Activated CD8-positive, alpha-beta memory T cell treated with anti-CD3 and anti-CD28 coated beads, Interleukin-2, amount 10 ng/mL, durations not matched to agents 7 days and 5 days (primary cell): Measurements from ENCODE around the gene CDX1. TPM values are rescaled to one million over a fixed set of nuclear protein-coding genes. Genes with fewer than 3 reads are reported as not detected.
A peak's percentile ranks its signal among the peaks of the same experiment; 100 is the strongest.

Source experiments
- ATAC-seq: fragments of 150-1000 bp; cut with Tn5 transposase; one replicate; pipeline ENCODE4 v1.10.0; 2021; ENCODE audit warnings: moderate library complexity
- CTCF ChIA-PET: fragments of 350-600 bp; sonication (Branson Sonifier 250); formaldehyde crosslinking; loops from one replicate; lab custom pipeline; 2021; ENCODE audit warnings: antibody characterized with exemption; lab: Charles Lee
- DNase-seq: peaks from one replicate; pipeline ENCODE4 v3.0.0-alpha.2; 2020
- H3K27ac Mint-ChIP-seq: one replicate; pipeline ENCODE4 v1.8.0; 2021; ENCODE audit warnings: mild to moderate bottlenecking, mixed read lengths
- H3K27me3 Mint-ChIP-seq: one replicate; pipeline ENCODE4 v1.8.0; 2021; ENCODE audit warnings: mixed read lengths
- H3K36me3 Mint-ChIP-seq: one replicate; pipeline ENCODE4 v1.8.0; 2021; ENCODE audit warnings: mild to moderate bottlenecking, mixed read lengths
- H3K4me1 Mint-ChIP-seq: one replicate; pipeline ENCODE4 v1.8.0; 2021; ENCODE audit warnings: mixed read lengths
- H3K4me3 Mint-ChIP-seq: one replicate; pipeline ENCODE4 v1.8.0; 2021; ENCODE audit warnings: mild to moderate bottlenecking, moderate library complexity, mixed read lengths
- H3K9me3 Mint-ChIP-seq: one replicate; pipeline ENCODE4 v1.8.0; 2022; ENCODE audit warnings: low read depth, mixed read lengths
- total RNA-seq, 2 experiments: library from RNA; stranded (reverse); gene quantifications; one replicate each; pipeline ENCODE4 v1.2.3, GENCODE V29; 2021

The CDX1 gene
- total RNA-seq, 2 experiments from 2014 or later = not detected

GRCh38 chr5:150203832-150204589 lies 37.4 kb downstream of the CDX1 start:
- CTCF ChIA-PET = interaction anchor here (1.0 kb wide), 2 partner anchors 15 to 31 kb away, joined by 3 read pairs; no protein-coding TSS in a partner anchor
- Mint-ChIP-seq H3K9me3 (no peaks in the 10 kb centered on the region), H3K4me1 (peaks cover 22% of the 10 kb centered on the region), H3K27me3 (peaks cover 35% of the 10 kb centered on the region), H3K36me3 (no peaks in the 10 kb centered on the region), H3K4me3 (no peak overlapping the region), H3K27ac (no peak overlapping the region)
- no peak for DNase-seq
- no peak for ATAC-seq

GRCh38 chr5:150204590-150204960 lies 38.0 kb downstream of the CDX1 start:
- Mint-ChIP-seq H3K9me3 (no peaks in the 10 kb centered on the region), H3K36me3 (no peaks in the 10 kb centered on the region), H3K27ac (no peak overlapping the region), H3K4me3 (no peak overlapping the region), H3K4me1 (peaks cover 27% of the 10 kb centered on the region), H3K27me3 (peaks cover 30% of the 10 kb centered on the region)
- DNase-seq (no peak), ATAC-seq (no peak)
- CTCF ChIA-PET = interaction anchor here (0.9 to 1.0 kb wide), 3 partner anchors 14 to 55 kb away, joined by 3 read pairs; no protein-coding TSS in a partner anchor

GRCh38 chr5:150206098-150206778 lies 39.7 kb downstream of the CDX1 start:
- H3K4me1 Mint-ChIP-seq = peaks cover 35% of the 10 kb centered on the region
- CTCF ChIA-PET = interaction anchor here (0.6 to 2.6 kb wide), 13 partner anchors 9 to 353 kb away, joined by 3 to 7 read pairs (median 3); no protein-coding TSS in a partner anchor
- no peaks in the 10 kb centered on the region for H3K36me3 Mint-ChIP-seq
- H3K27ac Mint-ChIP-seq = no peak overlapping the region
- ATAC-seq = peak; percentile 45
- peak; percentile 67 for DNase-seq
- H3K4me3 Mint-ChIP-seq = no peak overlapping the region
- H3K9me3 Mint-ChIP-seq = no peaks in the 10 kb centered on the region
- peaks cover 19% of the 10 kb centered on the region for H3K27me3 Mint-ChIP-seq

DNA sequence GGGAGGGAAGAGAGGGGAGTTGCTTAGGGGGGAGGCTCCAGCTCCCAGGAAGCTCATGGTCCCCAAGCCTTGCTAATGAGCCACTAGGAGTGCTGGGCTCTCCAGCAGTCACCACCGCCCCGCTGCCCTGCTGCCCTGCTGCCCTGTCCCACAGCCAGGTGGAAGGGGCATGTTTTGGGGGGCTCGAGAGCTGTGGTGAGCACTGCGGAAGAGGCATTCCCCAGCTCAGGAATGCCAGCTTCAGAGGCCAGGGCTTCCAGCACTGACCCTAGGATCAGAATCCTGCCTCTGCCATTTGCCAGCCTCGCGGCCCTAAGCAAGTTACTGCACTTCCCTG lies 40.2 kb downstream of the CDX1 start:
- H3K4me1 Mint-ChIP-seq = peaks cover 35% of the 10 kb centered on the region
- H3K27me3 Mint-ChIP-seq = peaks cover 19% of the 10 kb centered on the region
- CTCF ChIA-PET = interaction anchor here (0.6 to 2.6 kb wide), 8 partner anchors 8 to 354 kb away, joined by 3 to 7 read pairs (median 4); no protein-coding TSS in a partner anchor
- H3K27ac Mint-ChIP-seq = no peak overlapping the region
- no peak overlapping the region for H3K4me3 Mint-ChIP-seq
- DNase-seq (no peak), ATAC-seq (no peak)
- no peaks in the 10 kb centered on the region for H3K9me3 Mint-ChIP-seq
- no peaks in the 10 kb centered on the region for H3K36me3 Mint-ChIP-seq

DNA sequence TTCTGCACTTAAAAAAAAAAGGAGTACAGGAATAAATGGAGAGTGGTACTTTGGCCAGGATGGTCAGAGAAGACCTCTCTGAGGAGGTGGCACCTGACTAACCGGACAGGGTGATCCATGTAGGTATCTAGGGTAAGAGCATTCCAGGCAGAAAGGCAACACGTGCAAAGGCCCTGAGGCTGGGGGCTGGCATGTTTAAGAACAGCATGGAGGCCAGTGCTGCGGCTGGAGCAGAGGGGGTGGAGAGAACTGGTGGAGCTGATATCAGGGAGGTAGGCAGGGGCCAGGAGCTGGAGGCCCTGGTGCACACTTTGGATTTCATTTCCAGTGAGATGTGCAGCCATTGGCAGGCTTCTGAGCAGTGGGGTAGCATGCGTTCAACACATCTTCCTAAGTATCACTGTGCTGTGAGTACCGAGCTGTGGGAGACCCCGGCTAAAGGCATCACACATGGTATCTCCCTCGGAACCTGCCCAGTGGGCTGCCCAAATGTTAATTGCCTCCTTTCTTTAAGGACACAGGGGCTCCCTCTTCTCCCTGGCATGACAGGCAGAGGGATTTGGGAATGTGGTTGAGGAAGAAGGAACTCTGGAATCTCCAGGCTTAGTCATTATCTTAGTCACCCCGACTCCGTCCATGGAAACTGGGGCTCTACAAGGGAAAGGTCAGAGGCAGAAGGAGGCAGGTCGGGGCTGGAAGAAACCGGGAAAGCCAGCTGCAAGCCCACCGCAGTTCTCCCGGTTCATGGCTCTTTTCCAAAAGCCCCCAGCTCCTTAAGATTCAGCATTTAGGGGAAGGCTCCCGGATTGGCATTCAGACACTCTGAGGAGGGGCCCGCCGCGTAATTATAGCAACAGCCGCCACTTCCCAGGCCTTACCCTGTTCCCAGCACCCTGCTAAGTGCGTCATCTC lies 41.9 kb downstream of the CDX1 start:
- Mint-ChIP-seq H3K9me3 (no peaks in the 10 kb centered on the region), H3K36me3 (no peaks in the 10 kb centered on the region), H3K4me3 (peak overlapping the region; percentile 50), H3K27ac (peak overlapping the region; percentile 70), H3K4me1 (peaks cover 35% of the 10 kb centered on the region), H3K27me3 (peaks cover 19% of the 10 kb centered on the region)
- no peak for DNase-seq
- CTCF ChIA-PET = interaction anchor here (1.5 to 2.4 kb wide), 4 partner anchors 10 to 54 kb away, joined by 3 to 12 read pairs (median 4); no protein-coding TSS in a partner anchor
- no peak for ATAC-seq

GRCh38 chr5:150209099-150209635 lies 42.6 kb downstream of the CDX1 start:
- Mint-ChIP-seq H3K27ac (peak overlapping the region; percentile 70), H3K4me3 (peak overlapping the region; percentile 50), H3K36me3 (no peaks in the 10 kb centered on the region), H3K27me3 (peaks cover 19% of the 10 kb centered on the region), H3K9me3 (no peaks in the 10 kb centered on the region), H3K4me1 (peaks cover 35% of the 10 kb centered on the region)
- CTCF ChIA-PET = interaction anchor here (1.5 to 2.4 kb wide), 5 partner anchors 9 to 218 kb away, joined by 3 to 12 read pairs (median 4); no protein-coding TSS in a partner anchor
- ATAC-seq = peak; percentile 65
- DNase-seq = peak; percentile 72

GRCh38 chr5:150210644-150211043 lies 44.1 kb downstream of the CDX1 start:
- CTCF ChIA-PET = interaction anchor here (1.0 to 2.4 kb wide), 5 partner anchors 8 to 220 kb away, joined by 3 to 12 read pairs (median 4); no protein-coding TSS in a partner anchor
- peaks cover 26% of the 10 kb centered on the region for H3K27me3 Mint-ChIP-seq
- DNase-seq = no peak
- H3K36me3 Mint-ChIP-seq = no peaks in the 10 kb centered on the region
- no peak overlapping the region for H3K27ac Mint-ChIP-seq
- no peak for ATAC-seq
- H3K9me3 Mint-ChIP-seq = no peaks in the 10 kb centered on the region
- H3K4me3 Mint-ChIP-seq = no peak overlapping the region
- H3K4me1 Mint-ChIP-seq = peaks cover 35% of the 10 kb centered on the region

- Mint-ChIP-seq H3K4me3 (no peak overlapping the region), H3K4me1 (peaks cover 29% of the 10 kb centered on the region), H3K27me3 (peaks cover 32% of the 10 kb centered on the region), H3K9me3 (no peaks in the 10 kb centered on the region), H3K27ac (no peak overlapping the region), H3K36me3 (no peaks in the 10 kb centered on the region)
- CTCF ChIA-PET = interaction anchor here (1.1 to 1.8 kb wide), 4 partner anchors 49 to 140 kb away, joined by 3 to 5 read pairs (median 4); no protein-coding TSS in a partner anchor
- ATAC-seq (no peak), DNase-seq (no peak)
Measured at GRCh38 chr5:150211156-150212030, 44.8 kb downstream of the CDX1 start.

- no peak overlapping the region for H3K4me3 Mint-ChIP-seq
- H3K27me3 Mint-ChIP-seq = peaks cover 30% of the 10 kb centered on the region
- no peaks in the 10 kb centered on the region for H3K9me3 Mint-ChIP-seq
- peaks cover 18% of the 10 kb centered on the region for H3K4me1 Mint-ChIP-seq
- CTCF ChIA-PET = interaction anchor here (1.1 to 8.1 kb wide), 3 partner anchors 51 to 223 kb away, joined by 3 to 85 read pairs (median 4); no protein-coding TSS in a partner anchor
- H3K27ac Mint-ChIP-seq = peak overlapping the region; percentile 5
- DNase-seq (no peak), ATAC-seq (no peak)
- H3K36me3 Mint-ChIP-seq = no peaks in the 10 kb centered on the region
Measured at GRCh38 chr5:150213530-150213929, 47.0 kb downstream of the CDX1 start.

- Mint-ChIP-seq H3K36me3 (no peaks in the 10 kb centered on the region), H3K4me3 (no peak overlapping the region), H3K27me3 (peaks cover 26% of the 10 kb centered on the region), H3K4me1 (peaks cover 10% of the 10 kb centered on the region), H3K27ac (no peak overlapping the region), H3K9me3 (no peaks in the 10 kb centered on the region)
- CTCF ChIA-PET = interaction anchor here (1.1 to 8.1 kb wide), 6 partner anchors 8 to 224 kb away, joined by 3 to 85 read pairs (median 6); no protein-coding TSS in a partner anchor
- ATAC-seq (no peak), DNase-seq (no peak)
Measured at GRCh38 chr5:150214289-150214688, 47.7 kb downstream of the CDX1 start.

- no peak overlapping the region for H3K27ac Mint-ChIP-seq
- H3K9me3 Mint-ChIP-seq = no peaks in the 10 kb centered on the region
- H3K27me3 Mint-ChIP-seq = peaks cover 30% of the 10 kb centered on the region
- no peak overlapping the region for H3K4me3 Mint-ChIP-seq
- CTCF ChIA-PET = interaction anchor here (1.2 to 8.1 kb wide), 4 partner anchors 40 to 86 kb away, joined by 4 to 85 read pairs (median 10); no protein-coding TSS in a partner anchor
- no peaks in the 10 kb centered on the region for H3K4me1 Mint-ChIP-seq
- no peaks in the 10 kb centered on the region for H3K36me3 Mint-ChIP-seq
- no peak for ATAC-seq
- no peak for DNase-seq
Measured at GRCh38 chr5:150215979-150216944, 49.7 kb downstream of the CDX1 start.
